NCI-H510A (cell line): ENCODE measurements around the gene OR2M3.
"Not testable (repeated sequence)": the region's sequence is repeated elsewhere in the genome, so short reads cannot be mapped to it uniquely, and the experiment has no call there.

Experiments used
- DNase-seq: peaks from one replicate; lab custom pipeline; 2025; lab: John Stamatoyannopoulos, UW

OR2M3 gene

GRCh38 chr1:248196965-248197364 is at the start of gene OR2M3:
TSS of gene OR2M3 (plus strand) at chr1:248197265. CDS start at chr1:248203068, 5,803 bp downstream.
- DNase-seq = no peak

GRCh38 chr1:248152056-248152827 is 44.8 kb upstream of the OR2M3 start:
- no peak for DNase-seq

GRCh38 chr1:248155927-248156326 is 41.1 kb upstream of the OR2M3 start:
- no peak for DNase-seq

GRCh38 chr1:248158758-248159157 is 38.3 kb upstream of the OR2M3 start:
- DNase-seq = no peak

- no peak for DNase-seq
Measured at GRCh38 chr1:248164031-248164430, 33.0 kb upstream of the OR2M3 start.

GRCh38 chr1:248165186-248165585 is 31.9 kb upstream of the OR2M3 start:
- no peak for DNase-seq

GRCh38 chr1:248174521-248174920 is 22.5 kb upstream of the OR2M3 start, which contains the start of gene OR2M2:
TSS of gene OR2M2 (plus strand) at chr1:248174821. CDS start at chr1:248179986, 5,165 bp downstream.
- DNase-seq = no peak

GRCh38 chr1:248183996-248184395 is 13.1 kb upstream of the OR2M3 start:
- no peak for DNase-seq

- DNase-seq = no peak
Measured at GRCh38 chr1:248187363-248187762, 9.7 kb upstream of the OR2M3 start.

GRCh38 chr1:248189026-248189425 is 8.0 kb upstream of the OR2M3 start:
- no peak for DNase-seq

- DNase-seq = no peak
Measured at GRCh38 chr1:248194117-248194516, 2.9 kb upstream of the OR2M3 start.

GRCh38 chr1:248215880-248216279 is 18.8 kb downstream of the OR2M3 start:
- no peak for DNase-seq

- DNase-seq = no peak
Measured at GRCh38 chr1:248225537-248225936, 28.5 kb downstream of the OR2M3 start.

- DNase-seq = no peak
Measured at GRCh38 chr1:248229360-248229908, 32.4 kb downstream of the OR2M3 start.

GRCh38 chr1:248231117-248231516 is 34.1 kb downstream of the OR2M3 start, which contains the start of gene OR2M4:
TSS of gene OR2M4 (plus strand) at chr1:248231417. CDS start at chr1:248238929, 7,512 bp downstream.
- no peak for DNase-seq

GRCh38 chr1:248239478-248239877 is 42.4 kb downstream of the OR2M3 start:
- no peak for DNase-seq

- peak; percentile 3 for DNase-seq
Measured at GRCh38 chr1:248243204-248243603, 46.1 kb downstream of the OR2M3 start.

- not testable (repeated sequence) for DNase-seq
Measured at GRCh38 chr1:248259309-248259708, 62.2 kb downstream of the OR2M3 start.
